ENCODE results near the gene CLEC7A.

Gene CLEC7A

GRCh38 chr12:10126413-10126812, 3.6 kb downstream of the CLEC7A start:
- Histone ChIP-seq H3K4me3 (no peak overlapping the region), H3K27ac (no peak overlapping the region)
- DNase-seq (ENCODE audit: low spot score), result no peak
- TF ChIP-seq, protein P1, sequence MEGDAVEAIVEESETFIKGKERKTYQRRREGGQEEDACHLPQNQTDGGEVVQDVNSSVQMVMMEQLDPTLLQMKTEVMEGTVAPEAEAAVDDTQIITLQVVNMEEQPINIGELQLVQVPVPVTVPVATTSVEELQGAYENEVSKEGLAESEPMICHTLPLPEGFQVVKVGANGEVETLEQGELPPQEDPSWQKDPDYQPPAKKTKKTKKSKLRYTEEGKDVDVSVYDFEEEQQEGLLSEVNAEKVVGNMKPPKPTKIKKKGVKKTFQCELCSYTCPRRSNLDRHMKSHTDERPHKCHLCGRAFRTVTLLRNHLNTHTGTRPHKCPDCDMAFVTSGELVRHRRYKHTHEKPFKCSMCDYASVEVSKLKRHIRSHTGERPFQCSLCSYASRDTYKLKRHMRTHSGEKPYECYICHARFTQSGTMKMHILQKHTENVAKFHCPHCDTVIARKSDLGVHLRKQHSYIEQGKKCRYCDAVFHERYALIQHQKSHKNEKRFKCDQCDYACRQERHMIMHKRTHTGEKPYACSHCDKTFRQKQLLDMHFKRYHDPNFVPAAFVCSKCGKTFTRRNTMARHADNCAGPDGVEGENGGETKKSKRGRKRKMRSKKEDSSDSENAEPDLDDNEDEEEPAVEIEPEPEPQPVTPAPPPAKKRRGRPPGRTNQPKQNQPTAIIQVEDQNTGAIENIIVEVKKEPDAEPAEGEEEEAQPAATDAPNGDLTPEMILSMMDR (IDR thresholded peaks at IDR 0.05), result no peak

- Histone ChIP-seq H3K27ac (no peak overlapping the region), H3K4me3 (no peak overlapping the region)
- TF ChIP-seq, protein P1 (IDR thresholded peaks at IDR 0.05), result no peak
- no peak for DNase-seq (ENCODE audit: low spot score)
These were observed 7.3 kb downstream of the CLEC7A start for GRCh38 chr12:10122689-10123088.

DNA sequence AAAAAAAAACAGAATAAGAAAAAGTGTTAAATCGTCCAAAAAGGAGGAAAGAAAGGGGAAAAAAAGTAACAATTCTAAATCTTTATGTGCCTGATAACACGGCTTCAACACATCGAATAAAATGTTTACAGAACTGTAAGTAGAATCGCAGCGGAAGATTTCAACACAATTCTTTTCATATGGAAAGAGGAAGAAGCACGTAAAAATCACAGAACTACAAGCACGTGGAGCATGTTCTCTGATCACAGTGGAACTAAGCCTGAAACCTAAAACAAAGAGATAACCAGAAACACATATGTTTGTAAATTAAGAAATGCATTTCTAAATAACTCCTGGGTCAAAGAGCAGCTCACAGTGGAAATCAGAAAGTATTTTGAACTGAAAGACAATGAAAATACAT, 8.7 kb downstream of the CLEC7A start:
- TF ChIP-seq, protein P1 (IDR thresholded peaks at IDR 0.05), result no peak
- no peak for DNase-seq (ENCODE audit: low spot score)
- Histone ChIP-seq H3K4me3 (no peak overlapping the region), H3K27ac (no peak overlapping the region)

GRCh38 chr12:10119066-10119465, 10.9 kb downstream of the CLEC7A start:
- no peak overlapping the region for H3K4me3 ChIP-seq
- TF ChIP-seq, protein P1 (IDR thresholded peaks at IDR 0.05), result no peak
- no peak overlapping the region for H3K27ac ChIP-seq

DNA sequence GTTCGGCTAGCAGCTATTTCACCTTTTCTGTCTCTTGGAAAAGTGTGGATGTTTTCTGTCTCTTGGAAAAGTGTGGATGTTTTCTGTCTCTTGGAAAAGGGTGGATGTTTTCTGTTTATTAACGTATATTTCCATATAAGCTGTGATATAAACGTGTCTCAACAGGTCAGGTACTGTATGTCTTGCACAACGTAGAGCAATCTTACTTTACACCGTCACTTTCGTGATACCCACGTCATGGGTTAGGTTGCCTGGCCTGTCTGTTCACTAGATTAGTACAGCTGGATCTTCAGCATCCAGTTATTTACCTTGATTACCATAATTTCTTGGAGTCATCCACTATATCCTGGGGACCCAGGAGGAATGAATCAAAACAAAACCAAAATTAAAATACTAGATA, 14.1 kb downstream of the CLEC7A start:
- Histone ChIP-seq H3K27ac (no peak overlapping the region), H3K4me3 (no peak overlapping the region)
- DNase-seq (ENCODE audit: low spot score), result no peak
- TF ChIP-seq, protein P1 (IDR thresholded peaks at IDR 0.05), result no peak

More at GRCh38 chr12:10119066-10119465, 10.9 kb downstream of the CLEC7A start:
- DNase-seq (ENCODE audit: low spot score), result no peak

- no peak overlapping the region for H3K4me3 ChIP-seq
- no peak overlapping the region for H3K27ac ChIP-seq
- TF ChIP-seq, protein P1 (IDR thresholded peaks at IDR 0.05), result no peak
- no peak for DNase-seq (ENCODE audit: low spot score)
These were observed 14.7 kb downstream of the CLEC7A start for GRCh38 chr12:10115311-10115710.

GRCh38 chr12:10113920-10114319, 16.1 kb downstream of the CLEC7A start:
- no peak for DNase-seq (ENCODE audit: low spot score)
- TF ChIP-seq, protein P1 (IDR thresholded peaks at IDR 0.05), result no peak

More at GRCh38 chr12:10113920-10114319, 16.1 kb downstream of the CLEC7A start:
- Histone ChIP-seq H3K27ac (no peak overlapping the region), H3K4me3 (no peak overlapping the region)
